Caki2 (cell line): Measurements from ENCODE around the gene GPS2. TPM values are rescaled to one million over a fixed set of nuclear protein-coding genes. Genes with fewer than 3 reads are reported as not detected.

ENCODE experiments used
- DNase-seq: peaks from one replicate; pipeline ENCODE4 v3.0.0-alpha.2; 2015; ENCODE audit warnings: low read depth
- in situ Hi-C: cut with HindIII; loops from 2 replicates; pipeline ENCODE4 v1.10.0; 2016; ENCODE audit warnings: low sequenced_read_pairs, low pct_unique_long_range_greater_than_20kb, mixed read lengths
- total RNA-seq: library from RNA; depleted of rRNA; stranded (reverse); fragments of >200 nt; shearing (Covaris generic); gene quantifications from 2 replicates; pipeline ENCODE4 v1.2.3, GENCODE V29; 2014; ENCODE audit warnings: low replicate concordance

Gene GPS2
- total RNA-seq, 1 experiment from 2014 or later = 51.1 TPM

- in situ Hi-C loops = no loop called here
- DNase-seq = peak; percentile 99
These were observed 8.1 kb downstream of the GPS2 start, which contains the start of gene EIF5A for GRCh38 chr17:7306911-7307685. EIF5A (plus strand) TSS chr17:7307628; CDS start chr17:7309636, 2,008 bp downstream.

GRCh38 chr17:7304179-7304578, 11.0 kb downstream of the GPS2 start:
- no peak for DNase-seq
- in situ Hi-C loops = no loop called here

DNA sequence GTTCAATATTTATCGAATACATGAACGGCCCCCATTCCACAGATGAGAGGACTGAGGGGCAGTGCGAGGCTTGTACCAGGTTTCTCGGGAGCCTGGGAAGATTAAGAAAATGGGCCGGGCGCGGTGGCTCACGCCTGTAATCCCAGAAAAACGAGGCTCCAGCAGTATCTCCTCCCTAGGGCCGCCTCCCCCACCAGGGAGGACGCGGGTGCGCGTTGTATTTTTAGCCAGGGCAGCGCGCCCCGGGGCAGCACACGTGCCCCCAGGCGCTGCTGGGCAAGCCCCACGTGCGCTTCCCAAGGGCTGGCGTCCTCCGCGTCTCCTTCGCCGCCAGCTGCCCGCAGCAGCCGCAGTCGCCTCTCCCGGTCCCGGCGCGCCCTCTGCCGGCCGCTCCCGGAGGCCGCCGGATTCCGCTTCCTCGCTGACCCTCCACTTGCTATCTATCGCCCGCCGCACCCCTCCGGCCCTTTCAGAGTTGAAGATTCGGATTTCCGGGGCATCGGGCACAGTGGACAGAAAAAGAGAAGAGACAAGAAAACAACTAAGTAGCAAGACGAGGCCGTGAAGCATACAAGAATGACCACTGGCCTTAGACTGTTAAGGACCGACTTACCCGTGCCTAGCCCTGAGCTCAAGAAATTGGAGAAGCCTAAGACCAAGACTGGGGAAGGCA, 18.8 kb downstream of the GPS2 start:
- DNase-seq = peak; percentile 70
- in situ Hi-C loops = no loop called here

DNA sequence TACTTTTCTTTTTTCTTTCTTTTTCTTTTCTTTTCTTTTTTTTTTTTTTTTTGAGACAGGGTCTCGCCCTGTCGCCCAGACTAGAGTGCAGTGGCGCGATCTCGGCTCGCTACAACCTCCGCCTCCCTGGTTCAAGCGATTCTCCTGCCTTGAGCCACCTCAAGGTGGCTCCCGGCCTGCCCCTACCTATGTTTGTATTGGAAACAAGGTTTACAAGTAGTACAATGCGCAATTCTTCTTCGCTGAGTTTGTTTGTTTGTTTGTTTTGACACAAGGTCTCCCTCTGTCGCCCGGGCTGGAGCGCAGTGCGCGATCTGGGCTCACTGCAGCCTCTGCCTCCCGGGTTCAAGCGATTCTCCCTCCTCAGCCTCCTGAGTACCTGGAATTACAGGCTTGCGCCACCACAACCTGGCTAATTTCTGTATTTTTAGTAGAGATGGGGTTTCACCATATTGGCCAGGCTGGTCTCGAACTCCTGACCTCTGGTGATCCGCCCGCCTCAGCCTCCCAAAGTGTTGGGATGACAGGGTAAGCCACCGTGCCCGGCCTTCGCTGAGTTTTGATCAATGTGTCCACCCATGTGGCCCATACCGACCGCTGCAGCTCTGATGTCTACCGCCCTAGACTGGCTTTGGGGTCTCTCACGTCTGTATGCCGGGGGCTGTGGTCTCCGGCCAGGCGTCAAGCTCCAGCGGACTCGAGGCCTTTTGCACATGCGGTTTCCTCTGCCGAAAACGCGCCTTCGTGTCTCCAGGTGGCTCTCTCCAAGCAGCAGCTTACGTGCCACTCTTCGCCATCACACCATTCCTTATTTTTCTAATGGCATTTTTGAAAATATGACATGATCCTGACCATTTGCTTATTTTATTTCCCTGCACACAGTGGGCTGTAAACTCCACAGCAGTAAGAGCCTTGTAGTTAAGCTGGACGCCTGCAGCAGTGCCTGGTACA, 19.7 kb downstream of the GPS2 start:
- no peak for DNase-seq
- in situ Hi-C loops = no loop called here

DNA sequence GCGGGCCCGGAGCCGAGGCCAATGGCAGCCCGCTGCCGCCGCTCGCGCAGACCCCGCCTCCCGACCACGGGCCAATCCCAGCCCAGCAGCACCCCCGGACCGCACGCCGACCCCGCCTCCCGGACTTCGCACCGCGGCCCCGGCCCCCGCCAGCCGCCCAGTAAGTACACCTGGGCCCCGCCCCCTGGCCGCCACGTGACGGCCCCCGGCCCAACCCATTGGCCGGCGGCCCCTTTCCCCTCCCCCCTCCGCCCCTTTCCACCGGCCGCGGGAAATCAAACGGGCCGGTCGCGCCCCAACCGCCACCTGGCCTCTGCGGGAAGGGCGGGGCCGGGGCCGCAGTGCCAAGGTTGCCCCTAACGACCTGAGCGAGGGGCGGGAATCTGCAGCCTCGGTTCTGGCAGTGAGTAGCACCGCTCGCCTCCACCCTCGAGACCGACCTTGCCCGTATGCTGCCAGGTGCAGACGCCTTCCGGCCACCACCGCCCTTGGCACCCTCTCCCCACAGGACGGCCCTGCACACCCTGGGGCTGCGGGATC, 20.5 kb downstream of the GPS2 start, which contains the start of gene YBX2:
YBX2 (minus strand) TSS at position 26 of the 540 bp plus-strand sequence. CDS start 139 bp downstream, outside the sequence.
- peak; percentile 58 for DNase-seq
- in situ Hi-C loops = no loop called here

DNA sequence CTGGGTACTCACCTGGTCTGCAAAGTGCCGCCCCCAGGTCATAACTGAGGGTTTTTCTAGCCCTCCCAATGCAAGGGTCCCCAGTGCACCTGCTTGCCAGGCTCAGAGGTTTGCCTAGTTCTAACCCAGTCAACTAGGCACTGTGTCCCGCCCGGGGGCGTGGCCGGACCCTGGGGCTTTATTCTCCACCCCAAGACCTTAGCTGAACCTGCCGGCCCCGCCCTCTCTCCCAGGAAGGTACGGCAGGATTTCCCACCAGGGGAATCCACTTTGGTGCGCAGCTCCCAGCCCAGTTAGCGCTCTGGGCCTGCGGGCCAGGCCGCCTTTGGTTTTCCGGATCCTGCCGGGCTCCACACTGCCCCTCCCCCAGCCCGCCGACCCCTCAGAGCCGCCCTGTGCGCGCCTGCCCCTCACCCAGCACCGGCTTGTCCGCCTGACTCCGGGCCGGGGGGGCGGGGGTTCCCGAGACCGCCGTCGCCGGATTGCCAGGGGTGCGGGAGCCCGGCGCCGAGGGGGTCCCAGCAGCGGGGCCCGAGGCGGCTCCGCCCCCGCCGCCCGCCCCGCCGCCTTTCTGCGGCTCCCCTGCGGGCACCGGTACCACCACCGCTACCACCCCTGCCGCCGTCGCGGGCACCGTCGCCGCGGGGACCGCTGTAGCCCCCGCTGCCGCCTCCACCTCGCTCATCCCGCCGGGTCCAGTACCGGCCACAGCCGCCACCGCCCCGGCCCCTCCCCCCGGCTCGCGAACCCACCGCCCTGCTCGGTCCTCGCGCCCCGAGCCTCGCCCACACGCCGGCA, 21.1 kb downstream of the GPS2 start:
- DNase-seq = no peak
- in situ Hi-C loops = no loop called here

DNA sequence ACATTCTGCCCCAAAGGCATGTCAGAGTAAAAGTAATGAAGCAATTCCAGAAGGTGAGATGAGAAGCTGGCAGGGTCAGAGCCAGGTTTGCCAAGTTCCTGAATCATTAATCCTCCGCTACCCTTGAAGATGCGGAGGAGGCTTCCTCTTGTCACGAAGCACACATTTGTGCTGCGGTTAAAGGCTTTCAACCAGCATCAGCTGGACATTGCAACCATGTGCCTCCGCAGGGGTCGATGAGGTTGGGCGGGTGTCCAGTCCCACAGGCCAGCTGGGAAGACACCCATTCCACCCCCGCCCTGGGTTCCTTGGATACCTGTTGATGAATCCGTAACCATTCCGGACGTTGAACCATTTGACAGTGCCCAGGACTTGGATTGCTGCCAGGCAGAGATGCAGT, 22.0 kb downstream of the GPS2 start:
- no peak for DNase-seq

DNA sequence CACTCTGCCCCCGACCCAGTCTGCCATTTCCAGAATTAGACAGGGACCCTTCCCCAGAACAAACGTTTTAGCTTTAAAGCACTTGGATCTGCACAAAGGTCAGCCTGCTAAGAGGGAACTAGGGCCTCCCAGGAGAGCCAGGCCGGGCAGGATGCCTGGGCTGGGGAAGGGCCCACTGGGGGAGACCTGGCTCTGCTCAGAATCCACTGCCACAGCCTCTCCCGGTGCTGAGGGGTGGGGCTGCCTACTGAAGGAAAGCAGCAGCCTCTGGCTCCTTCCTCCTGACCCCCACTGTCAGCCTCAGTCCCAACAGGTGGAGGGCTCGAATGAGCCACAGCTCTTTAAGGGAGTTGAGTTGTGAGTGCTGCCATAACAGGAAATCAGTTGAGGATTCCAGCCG, 22.4 kb downstream of the GPS2 start:
- DNase-seq = no peak
- in situ Hi-C loops = no loop called here

More for the DNA sequence above, 22.0 kb downstream of the GPS2 start:
- in situ Hi-C loops = no loop called here

DNA sequence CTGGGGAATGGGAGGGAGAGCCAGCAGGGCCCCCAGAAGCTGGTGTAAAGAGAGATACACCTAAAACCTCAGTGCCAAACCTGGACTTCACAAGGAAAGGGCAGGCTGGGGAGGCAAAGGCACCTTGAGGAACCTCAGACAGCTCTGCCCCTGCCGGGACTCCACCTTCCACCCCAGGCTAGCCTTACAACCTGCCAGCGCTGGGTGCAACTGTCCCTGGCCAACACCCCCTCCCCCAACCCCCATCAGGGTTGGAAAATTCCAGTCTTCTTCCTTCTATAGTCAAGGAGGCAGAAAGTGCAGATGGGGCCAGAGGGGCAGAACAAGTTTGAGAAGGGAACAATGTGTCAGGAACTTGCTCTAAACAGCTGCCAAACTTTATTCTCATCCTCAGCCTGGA, 23.0 kb downstream of the GPS2 start:
- DNase-seq = no peak
- in situ Hi-C loops = no loop called here

DNA sequence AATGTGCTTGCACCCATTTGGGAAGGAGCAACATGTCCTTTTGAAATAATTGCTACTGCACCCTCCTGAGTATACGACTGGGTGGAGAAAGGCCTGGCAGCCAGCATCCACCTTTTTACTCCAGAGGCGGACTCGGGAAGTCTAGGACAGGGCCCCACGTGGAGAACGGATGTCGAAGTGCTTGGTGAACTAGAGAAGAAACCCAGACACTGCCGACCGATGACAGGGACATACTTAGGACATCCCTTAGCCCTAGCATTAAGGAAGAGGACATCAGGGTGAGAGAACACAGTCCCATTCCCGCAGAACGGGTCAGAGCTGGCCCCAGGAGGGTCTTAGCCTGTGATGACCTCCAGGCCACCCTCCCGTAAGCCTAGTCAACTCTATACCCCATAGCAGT, 24.5 kb downstream of the GPS2 start:
- no peak for DNase-seq
- in situ Hi-C loops = no loop called here

- DNase-seq = no peak
- in situ Hi-C loops = no loop called here
These were observed 25.0 kb downstream of the GPS2 start for GRCh38 chr17:7290166-7290565.

DNA sequence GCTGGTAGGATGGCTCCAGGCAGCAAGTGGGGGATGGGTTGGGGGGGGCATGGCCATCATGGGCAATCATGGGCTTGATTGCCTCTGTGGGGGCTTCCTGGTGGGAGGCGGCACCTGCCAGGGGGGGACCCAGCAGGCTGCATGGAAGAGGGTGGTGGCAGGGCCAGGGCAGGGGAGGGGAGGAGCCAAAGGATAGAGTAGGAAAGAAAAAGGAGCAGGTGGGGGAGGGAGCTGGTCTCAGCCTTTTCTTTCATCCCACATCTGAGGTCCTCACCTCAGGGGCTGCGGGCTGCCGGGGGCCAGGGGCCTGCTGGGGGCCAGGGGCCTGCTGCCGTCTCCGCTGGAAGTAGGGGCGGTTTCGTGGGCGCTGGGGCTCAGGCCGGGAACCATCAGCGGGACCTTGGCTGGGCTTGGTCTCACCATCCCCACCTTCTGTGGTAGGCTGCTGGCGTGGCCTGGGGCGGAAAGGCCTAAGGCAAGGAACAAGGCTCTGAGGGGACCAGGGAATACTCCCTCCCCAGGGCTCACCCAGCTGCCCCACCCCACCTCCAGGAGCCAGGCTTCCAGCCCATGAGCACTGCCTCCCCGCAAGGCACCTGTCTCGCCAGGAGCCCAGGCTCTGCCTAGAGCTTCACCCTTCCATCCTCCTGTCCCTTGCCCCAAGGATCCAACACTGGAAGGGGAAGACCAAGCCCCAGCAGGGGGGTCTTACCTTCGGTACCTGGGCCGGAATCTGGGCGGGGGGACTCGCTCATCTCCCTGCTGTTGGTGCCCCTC, 25.7 kb downstream of the GPS2 start:
- in situ Hi-C loops = no loop called here

DNA sequence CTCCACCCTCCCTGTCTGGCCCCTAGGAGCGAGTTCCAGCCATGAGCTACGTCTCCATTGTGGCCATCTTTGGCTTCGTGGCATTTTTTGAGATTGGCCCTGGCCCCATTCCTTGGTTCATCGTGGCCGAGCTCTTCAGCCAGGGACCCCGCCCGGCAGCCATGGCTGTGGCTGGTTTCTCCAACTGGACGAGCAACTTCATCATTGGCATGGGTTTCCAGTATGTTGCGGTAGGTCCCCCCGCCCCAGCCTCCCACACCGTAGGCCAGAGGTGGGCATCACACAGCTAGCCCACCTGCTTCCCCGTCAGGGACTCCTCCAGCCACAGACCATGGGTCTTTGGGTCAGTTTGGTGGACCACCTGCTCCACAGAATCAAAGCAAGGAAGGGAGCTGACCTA, 29.5 kb downstream of the GPS2 start:
- no peak for DNase-seq
- in situ Hi-C loops = no loop called here

More for the DNA sequence above, 25.7 kb downstream of the GPS2 start:
- DNase-seq = no peak

GRCh38 chr17:7284911-7285310, 30.2 kb downstream of the GPS2 start:
- in situ Hi-C loops = no loop called here
- no peak for DNase-seq

DNA sequence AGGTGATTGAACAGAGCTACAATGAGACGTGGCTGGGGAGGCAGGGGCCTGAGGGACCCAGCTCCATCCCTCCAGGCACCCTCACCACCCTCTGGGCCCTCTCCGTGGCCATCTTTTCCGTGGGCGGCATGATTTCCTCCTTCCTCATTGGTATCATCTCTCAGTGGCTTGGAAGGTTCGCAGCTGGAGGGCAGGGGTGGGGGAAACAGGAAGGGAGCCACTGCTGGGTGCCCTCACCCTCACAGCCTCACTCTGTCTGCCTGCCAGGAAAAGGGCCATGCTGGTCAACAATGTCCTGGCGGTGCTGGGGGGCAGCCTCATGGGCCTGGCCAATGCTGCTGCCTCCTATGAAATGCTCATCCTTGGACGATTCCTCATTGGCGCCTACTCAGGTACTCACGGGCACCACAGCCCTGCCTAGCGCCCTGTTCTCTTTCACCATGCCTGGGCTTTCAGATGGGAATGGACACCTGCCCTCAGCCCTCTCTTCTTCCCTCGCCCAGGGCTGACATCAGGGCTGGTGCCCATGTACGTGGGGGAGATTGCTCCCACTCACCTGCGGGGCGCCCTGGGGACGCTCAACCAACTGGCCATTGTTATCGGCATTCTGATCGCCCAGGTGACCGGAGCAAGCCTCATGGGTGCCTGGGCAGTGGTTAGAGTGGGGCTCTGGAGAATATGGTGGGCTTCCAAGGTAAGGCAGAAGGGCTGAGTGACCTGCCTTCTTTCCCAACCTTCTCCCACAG, 31.5 kb downstream of the GPS2 start:
- in situ Hi-C loops = no loop called here
- no peak for DNase-seq

GRCh38 chr17:7282752-7283321, 32.3 kb downstream of the GPS2 start:
- in situ Hi-C loops = no loop called here
- DNase-seq = no peak
